Panc1 (cell line): ENCODE measurements around the gene EIF4ENIF1. TPM values are rescaled to one million over a fixed set of nuclear protein-coding genes. Genes with fewer than 3 reads are reported as not detected.
"Not testable (repeated sequence)": the region's sequence is repeated elsewhere in the genome, so short reads cannot be mapped to it uniquely, and the experiment has no call there.

Source experiments
- ATAC-seq: fragments of 200-7000 bp; cut with Tn5 transposase; 2 replicates; pipeline ENCODE4 v1.9.1; 2020; ENCODE audit warnings: mild to moderate bottlenecking, moderate library complexity
- BruUV-seq: library from RNA; stranded (reverse); fragments of 400-500 nt; replicated peaks from 2 replicates; lab custom pipeline; 2021; lab: Mats Ljungman, UMichigan
- CTCF ChIA-PET: fragments of 300-600 bp; sonication (Branson Sonifier 250); formaldehyde crosslinking; loops from one replicate; lab custom pipeline; 2022; ENCODE audit warnings: antibody characterized with exemption; lab: Charles Lee
- POLR2A ChIA-PET: fragments of 300-600 bp; sonication (Branson Sonifier 250); formaldehyde crosslinking; loops from one replicate; lab custom pipeline; 2022; ENCODE audit warnings: antibody characterized with exemption; lab: Charles Lee
- DNase-seq: peaks from one replicate; pipeline ENCODE4 v3.0.0-alpha.2; 2010; ENCODE audit warnings: low read depth, low spot score
- H3K27ac ChIP-seq: 2 replicates; pipeline ENCODE4 v1.5.1; 2011; ENCODE audit warnings: mild to moderate bottlenecking, low read length, inconsistent platforms
- H3K27me3 ChIP-seq: fragments of 200-500 bp; sonication (Bioruptor generic); 2 replicates; pipeline ENCODE4 v1.6.0; 2014; ENCODE audit warnings: low read length, inconsistent platforms; ENCODE audit not compliant: control insufficient read depth, insufficient read depth
- H3K36me3 ChIP-seq: fragments of 200-500 bp; sonication (Bioruptor generic); 2 replicates; pipeline ENCODE4 v1.5.1; 2014; ENCODE audit warnings: inconsistent platforms, mild to moderate bottlenecking, low read length, moderate library complexity; ENCODE audit not compliant: control insufficient read depth, insufficient read depth
- H3K4me1 ChIP-seq: 2 replicates; pipeline ENCODE4 v1.5.1; 2011; ENCODE audit warnings: inconsistent platforms, mild to moderate bottlenecking, low read length, moderate library complexity; ENCODE audit not compliant: control insufficient read depth, insufficient read depth
- H3K4me3 ChIP-seq, 2 experiments: 2 replicates each; pipeline ENCODE4 v1.5.1; 2011 to 2012; ENCODE audit warnings: low read depth in 2 of 2, low read length in 2 of 2, mild to moderate bottlenecking in 2 of 2, inconsistent platforms in 1 of 2, moderate library complexity in 1 of 2
- H3K9me3 ChIP-seq: fragments of 200-500 bp; sonication (Bioruptor generic); 2 replicates; pipeline ENCODE4 v1.5.1; 2014; ENCODE audit warnings: low read depth, mild to moderate bottlenecking, inconsistent platforms, low read length, moderate library complexity; ENCODE audit not compliant: control insufficient read depth, insufficient read depth
- CTCF ChIP-seq: fragments of 450-650 bp; IDR thresholded peaks from 2 replicates; pipeline ENCODE4 v1.5.1; 2017; ENCODE audit warnings: mild to moderate bottlenecking
- POLR2AphosphoS5 ChIP-seq: IDR thresholded peaks from 2 replicates; pipeline ENCODE4 v1.6.1; 2012; ENCODE audit warnings: mild to moderate bottlenecking, low read depth, low read length, moderate library complexity
- REST ChIP-seq, 2 experiments: IDR thresholded peaks; 2 replicates each; pipeline ENCODE4 v1.6.1; 2011 to 2012; ENCODE audit warnings: low read depth in 2 of 2, control low read depth in 1 of 2, low read length in 1 of 2, mild to moderate bottlenecking in 1 of 2, moderate library complexity in 1 of 2; ENCODE audit not compliant: insufficient read depth in 1 of 2
- SIN3A ChIP-seq: IDR thresholded peaks from 2 replicates; pipeline ENCODE4 v1.6.1; 2012; ENCODE audit warnings: low read depth, mild to moderate bottlenecking, low read length, moderate library complexity, borderline replicate concordance; ENCODE audit not compliant: insufficient read depth
- TCF7L2 ChIP-seq: IDR thresholded peaks from 2 replicates; pipeline ENCODE4 v1.6.1; 2011; ENCODE audit warnings: mild to moderate bottlenecking, low read depth, low read length, inconsistent platforms
- in situ Hi-C: cut with HindIII; loops from 2 replicates; pipeline ENCODE4 v1.10.0; 2016; ENCODE audit warnings: low sequenced_read_pairs, low pct_unique_long_range_greater_than_20kb
- intact Hi-C: fragments of 100-400 bp; cut with micrococcal nuclease; formaldehyde crosslinking; loops from one replicate; pipeline ENCODE4 v1.10.0; 2022; ENCODE audit not compliant: unreplicated experiment
- total RNA-seq: library from RNA; stranded (reverse); gene quantifications from one replicate; pipeline ENCODE4 v1.2.1, GENCODE V29; 2021; ENCODE audit not compliant: unreplicated experiment

The EIF4ENIF1 gene
- total RNA-seq, 1 experiment from 2014 or later: 23.3 TPM

- H3K27ac ChIP-seq: peak overlapping the region; percentile 84
- peak overlapping the region; percentile 77 to 89 for H3K4me3 ChIP-seq
- ChIA-PET POLR2A (interaction anchor here (0.6 kb wide), 1 partner anchor 24 kb away, joined by 5 read pairs; no protein-coding TSS in a partner anchor), CTCF (no interaction called here)
- DNase-seq (no peak), ATAC-seq (no peak)
- H3K36me3 ChIP-seq: no peaks in the 10 kb centered on the region; the same call in none of the 2 replicates
- no peaks in the 10 kb centered on the region for H3K27me3 ChIP-seq
- intact Hi-C loops: no loop called here
- in situ Hi-C loops: no loop called here
- TF ChIP-seq REST (IDR thresholded peaks at IDR 0.05; ENCODE audit: insufficient read depth in 1 of 2, low read depth in 2 of 2, low read length in 1 of 2): no peak
- TF ChIP-seq CTCF: no peak
- no peak for TF ChIP-seq TCF7L2
- no peak for TF ChIP-seq SIN3A
- TF ChIP-seq POLR2AphosphoS5: no peak
- BruUV-seq: no TSS peak
- H3K4me1 ChIP-seq: peaks cover 7% of the 10 kb centered on the region; the same call in 1 of the 2 replicates
- H3K9me3 ChIP-seq: no peaks in the 10 kb centered on the region
Observed at GRCh38 chr22:31495343-31495742, 5.7 kb upstream of the EIF4ENIF1 start.

- H3K9me3 ChIP-seq, BruUV-seq, POLR2A ChIA-PET, H3K4me3 ChIP-seq, H3K27ac ChIP-seq, ATAC-seq, DNase-seq, H3K36me3 ChIP-seq, H3K27me3 ChIP-seq, in situ Hi-C loops, intact Hi-C loops, CTCF ChIA-PET: not testable (repeated sequence)
- peaks cover 11% of the 10 kb centered on the region for H3K4me1 ChIP-seq
Observed at GRCh38 chr22:31493355-31493754, 3.7 kb upstream of the EIF4ENIF1 start.

- intact Hi-C loops (no loop called here), in situ Hi-C loops (no loop called here)
- no peak for ATAC-seq
- Histone ChIP-seq H3K36me3 (peaks cover 13% of the 10 kb centered on the region), H3K27ac (no peak overlapping the region; the same call in 1 of the 2 replicates), H3K4me1 (peaks cover 16% of the 10 kb centered on the region), H3K9me3 (no peaks in the 10 kb centered on the region), H3K4me3 (no peak overlapping the region), H3K27me3 (no peaks in the 10 kb centered on the region)
- ChIA-PET POLR2A (no interaction called here), CTCF (no interaction called here)
- no peak for DNase-seq
- BruUV-seq: no TSS peak
- no peak for TF ChIP-seq CTCF
- no peak for TF ChIP-seq POLR2AphosphoS5
- TF ChIP-seq SIN3A: no peak
- TF ChIP-seq REST (IDR thresholded peaks at IDR 0.05; ENCODE audit: insufficient read depth in 1 of 2, low read depth in 2 of 2, low read length in 1 of 2): no peak
- TF ChIP-seq TCF7L2: no peak
Observed at GRCh38 chr22:31492151-31492550, 2.5 kb upstream of the EIF4ENIF1 start.
